GM18907 (cell line): ENCODE results near the gene CDHR5.

Experiments used
- ATAC-seq: cut with Tn5 transposase; IDR thresholded peaks from one replicate; pipeline ENCODE4 v1.9.1; 2021; ENCODE audit warnings: mild to moderate bottlenecking, moderate library complexity; ENCODE audit not compliant: unreplicated experiment

Gene CDHR5

DNA sequence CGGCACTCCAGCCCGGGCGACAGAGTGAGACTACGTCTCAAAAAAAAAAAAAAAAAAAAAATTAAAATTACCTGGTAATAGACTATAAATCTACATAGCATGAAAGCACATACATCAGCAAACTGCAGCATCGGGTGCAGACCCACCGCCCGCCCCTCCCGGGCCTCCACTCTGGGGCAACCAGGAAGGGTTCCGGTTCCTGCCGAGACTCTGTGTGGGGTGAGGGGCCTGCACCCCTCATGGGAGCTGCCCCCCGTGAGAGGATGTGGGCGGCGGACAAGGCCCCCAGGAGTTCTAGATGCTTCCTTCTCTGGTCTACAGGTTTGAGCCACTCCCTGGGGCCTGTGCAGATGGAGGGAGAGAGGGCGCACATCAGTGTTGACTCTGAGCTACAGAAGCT, 21.5 kb upstream of the CDHR5 start:
- ATAC-seq: no peak

DNA sequence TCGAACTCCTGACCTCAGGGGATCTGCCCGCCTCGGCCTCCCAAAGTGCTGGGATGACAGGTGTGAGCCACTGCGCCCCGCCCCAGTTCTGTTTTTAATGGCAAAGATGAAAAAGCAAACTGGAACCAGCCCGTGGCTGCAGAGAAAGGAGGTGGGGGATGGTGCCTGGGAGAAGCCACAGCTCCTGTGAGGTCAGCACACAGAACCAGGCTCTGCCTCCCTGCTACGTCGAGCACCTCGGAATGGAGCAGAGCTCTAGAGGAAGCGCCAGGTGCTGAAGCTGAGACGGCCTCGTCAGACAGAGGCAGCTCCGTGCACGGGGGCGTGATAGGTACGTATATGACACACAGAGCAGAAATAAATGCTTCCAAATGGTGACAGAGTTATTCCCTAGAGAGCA, 20.8 kb upstream of the CDHR5 start:
- no peak for ATAC-seq

DNA sequence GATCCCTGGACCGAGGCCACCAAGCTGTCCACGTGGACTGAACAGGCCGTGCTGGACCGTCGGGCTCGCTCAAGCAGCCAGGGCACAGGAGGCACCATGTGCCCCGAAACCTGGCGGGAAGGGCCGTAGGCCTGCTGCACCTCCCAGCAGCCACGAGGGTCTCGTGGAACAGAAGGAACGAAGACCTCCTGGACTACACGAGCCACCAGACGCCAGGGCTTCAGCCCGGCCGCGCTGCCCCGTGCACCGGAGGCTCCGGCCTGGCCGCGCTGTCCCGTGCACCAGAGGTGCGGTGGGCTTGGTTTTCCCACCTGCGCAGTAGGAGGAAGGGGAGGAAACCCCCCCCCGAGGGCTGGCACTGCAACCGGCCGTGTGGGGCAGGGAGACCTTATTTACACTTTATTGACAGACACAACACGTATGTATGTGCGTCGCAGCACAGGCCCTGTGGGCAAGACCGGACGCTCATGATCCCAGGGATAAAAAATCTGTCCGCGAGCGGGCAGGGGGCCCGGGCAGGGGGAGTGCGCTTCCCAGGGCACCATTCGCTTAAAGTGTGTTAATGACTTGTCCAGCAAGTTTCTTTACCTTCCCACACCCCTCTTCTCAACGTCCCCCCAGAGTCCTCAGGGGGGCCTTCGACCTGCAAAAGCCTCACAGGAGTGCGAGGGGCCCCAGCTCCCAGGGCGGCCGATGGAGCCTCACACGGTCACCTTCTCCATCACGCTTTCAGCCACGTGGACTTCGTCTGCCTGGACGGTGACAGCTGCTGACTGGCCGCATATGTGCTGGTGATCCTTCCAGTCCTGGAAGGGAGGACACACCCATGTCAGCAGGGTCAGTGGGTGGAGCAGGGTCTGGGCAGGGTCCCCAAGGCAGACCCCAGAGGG, 19.3 kb upstream of the CDHR5 start:
- no peak for ATAC-seq

DNA sequence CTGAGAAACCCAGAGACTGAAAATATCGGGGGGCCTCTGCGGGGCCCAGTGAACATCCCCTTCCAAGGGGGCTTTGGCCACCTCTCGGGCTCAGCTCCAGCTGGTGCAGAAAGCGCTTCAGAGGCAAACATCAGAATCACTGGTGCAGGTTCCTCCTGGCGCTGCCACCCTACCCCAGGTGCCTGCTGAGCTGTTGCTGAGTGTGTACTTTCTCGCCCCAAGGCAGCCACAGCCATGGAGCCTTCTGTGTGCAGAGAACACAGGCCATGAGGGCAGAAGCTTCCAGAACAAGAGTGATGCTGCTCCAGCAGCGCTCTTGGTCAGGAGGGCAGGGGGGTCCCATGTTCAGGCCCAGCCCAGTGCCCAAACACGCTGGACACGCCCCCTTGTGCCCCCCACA, 18.6 kb upstream of the CDHR5 start:
- no peak for ATAC-seq

DNA sequence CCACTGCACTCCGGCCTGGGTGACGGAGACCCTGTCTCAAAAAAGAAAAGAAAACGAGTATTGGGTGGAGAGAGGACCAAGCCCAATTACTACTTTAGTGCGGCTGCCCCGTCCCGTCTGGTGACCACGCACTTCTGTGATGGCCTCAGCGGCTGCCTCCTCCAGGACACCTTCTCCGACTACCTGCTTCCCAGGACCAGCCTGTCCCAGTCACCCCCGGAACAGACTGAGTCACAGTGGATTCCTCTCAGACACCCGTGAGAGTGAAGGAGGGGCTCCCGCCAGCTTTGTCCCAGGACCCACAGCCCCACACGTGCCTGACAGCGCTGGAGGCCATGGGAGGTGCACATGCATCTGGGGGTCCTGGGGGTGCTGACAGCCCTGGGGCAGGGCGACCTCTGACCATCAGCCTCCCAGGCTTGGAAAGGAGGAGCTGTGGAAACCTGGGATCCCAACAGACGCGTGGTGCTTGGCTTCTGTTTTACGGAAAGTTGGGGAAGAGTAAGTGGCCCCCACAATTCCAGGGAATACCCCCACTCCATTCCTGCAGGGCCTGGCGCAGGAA, 17.1 kb upstream of the CDHR5 start:
- ATAC-seq: no peak

DNA sequence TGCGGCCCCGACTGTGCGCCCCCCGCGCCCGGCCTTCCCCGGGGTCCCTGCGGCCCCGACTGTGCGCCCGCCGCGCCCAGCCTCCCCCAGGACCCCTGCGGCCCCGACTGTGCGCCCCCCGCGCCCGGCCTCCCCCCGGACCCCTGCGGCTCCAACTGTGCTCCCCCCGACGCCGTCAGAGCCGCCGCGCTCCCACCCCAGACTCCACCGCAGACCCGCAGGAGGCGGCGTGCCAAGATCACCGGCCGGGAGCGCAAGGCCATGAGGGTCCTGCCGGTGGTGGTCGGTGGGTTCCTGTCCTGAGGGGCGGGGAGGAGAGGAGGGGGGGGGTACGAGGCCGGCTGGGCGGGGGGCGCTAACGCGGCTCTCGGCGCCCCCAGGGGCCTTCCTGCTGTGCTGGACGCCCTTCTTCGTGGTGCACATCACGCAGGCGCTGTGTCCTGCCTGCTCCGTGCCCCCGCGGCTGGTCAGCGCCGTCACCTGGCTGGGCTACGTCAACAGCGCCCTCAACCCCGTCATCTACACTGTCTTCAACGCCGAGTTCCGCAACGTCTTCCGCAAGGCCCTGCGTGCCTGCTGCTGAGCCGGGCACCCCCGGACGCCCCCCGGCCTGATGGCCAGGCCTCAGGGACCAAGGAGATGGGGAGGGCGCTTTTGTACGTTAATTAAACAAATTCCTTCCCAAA, 15.4 kb upstream of the CDHR5 start:
- ATAC-seq: no peak

DNA sequence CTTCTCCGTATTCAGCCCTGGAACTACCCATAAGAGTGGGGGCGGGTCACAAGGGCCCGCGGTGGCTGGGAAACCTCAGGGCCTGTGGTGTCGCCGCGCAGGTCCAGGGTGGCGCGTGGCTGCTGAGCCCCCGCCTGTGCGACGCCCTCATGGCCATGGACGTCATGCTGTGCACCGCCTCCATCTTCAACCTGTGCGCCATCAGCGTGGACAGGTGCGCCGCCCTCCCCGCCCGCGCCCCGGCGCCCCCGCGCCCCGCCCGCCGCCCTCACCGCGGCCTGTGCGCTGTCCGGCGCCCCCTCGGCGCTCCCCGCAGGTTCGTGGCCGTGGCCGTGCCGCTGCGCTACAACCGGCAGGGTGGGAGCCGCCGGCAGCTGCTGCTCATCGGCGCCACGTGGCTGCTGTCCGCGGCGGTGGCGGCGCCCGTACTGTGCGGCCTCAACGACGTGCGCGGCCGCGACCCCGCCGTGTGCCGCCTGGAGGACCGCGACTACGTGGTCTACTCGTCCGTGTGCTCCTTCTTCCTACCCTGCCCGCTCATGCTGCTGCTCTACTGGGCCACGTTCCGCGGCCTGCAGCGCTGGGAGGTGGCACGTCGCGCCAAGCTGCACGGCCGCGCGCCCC, 14.7 kb upstream of the CDHR5 start:
- ATAC-seq: no peak

DNA sequence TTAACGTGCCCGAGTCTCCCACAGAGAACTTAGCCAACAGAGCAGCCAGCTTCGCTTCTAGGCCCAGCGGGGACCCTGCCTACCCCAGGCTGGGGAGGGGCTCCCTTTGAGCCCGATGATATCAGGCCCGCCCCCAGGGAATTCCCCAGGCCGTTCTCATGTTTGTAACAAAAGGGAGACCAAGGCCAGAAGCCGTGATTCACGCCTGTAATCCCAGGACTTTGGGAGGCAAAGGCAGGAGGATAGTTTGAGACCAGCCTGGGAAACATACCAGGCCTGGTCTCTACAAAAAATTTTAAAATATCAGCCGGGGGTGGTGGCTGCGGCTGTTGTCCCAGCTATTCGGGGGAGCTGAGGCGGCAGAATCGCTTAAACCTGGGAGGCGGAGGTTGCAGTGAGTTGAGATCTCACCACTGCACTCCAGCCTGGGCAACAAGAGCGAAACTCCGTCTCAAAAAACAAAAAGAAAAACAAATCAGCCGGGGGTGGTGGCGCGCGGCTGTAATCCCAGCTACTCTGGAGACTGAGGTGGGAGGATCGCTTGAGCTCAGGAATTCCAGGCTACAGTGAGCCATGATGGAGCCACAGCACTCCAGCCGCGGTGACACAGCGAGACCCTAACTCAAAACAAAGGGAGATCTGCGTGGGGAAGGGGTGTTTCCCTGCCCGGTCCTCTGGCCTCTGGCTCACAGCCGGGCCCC, 14.0 kb upstream of the CDHR5 start:
- ATAC-seq: no peak

DNA sequence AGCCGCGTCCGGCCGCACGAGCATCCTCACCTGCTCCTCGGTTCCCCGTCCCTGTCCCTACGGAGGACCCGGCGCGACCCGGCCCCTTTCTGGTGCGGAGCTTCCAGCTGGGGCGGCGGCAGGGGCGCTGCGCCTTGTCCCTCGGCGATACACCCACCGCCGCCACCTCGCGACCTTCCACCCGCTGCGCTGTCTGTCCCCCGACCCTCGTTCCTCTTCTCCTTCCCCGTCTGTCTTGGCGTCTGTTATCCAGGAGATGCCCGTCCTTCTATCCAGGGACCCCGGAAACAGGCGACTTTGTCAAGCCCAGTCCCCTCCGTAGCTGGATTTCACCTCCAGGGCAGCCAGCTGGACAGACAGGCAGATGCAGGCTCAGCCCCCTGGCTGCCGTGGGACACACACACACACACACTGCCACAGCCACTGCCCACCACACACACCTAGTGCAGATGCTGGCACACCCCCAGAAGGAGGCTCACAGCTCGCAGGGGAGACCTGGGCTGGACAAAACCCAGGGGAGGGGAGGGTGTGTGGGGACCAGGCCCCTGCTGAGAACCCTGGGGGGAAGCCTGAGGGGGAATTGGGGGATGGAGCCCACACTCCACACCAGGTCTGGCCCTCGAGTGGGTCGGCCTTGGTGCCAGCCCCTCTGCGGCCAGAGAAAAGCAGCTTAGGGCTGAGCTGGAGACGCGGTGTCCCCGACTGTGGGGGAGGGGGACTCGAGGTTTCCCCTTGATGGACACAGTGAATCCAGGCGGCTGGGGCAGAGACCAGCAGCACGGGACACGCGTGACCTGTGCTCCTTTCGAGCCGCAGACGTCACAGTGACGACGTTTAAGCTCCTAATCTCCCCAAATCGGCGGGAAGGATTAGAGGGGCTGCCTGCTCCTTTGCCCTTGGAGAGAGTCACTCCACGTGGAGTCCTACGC, 13.1 kb upstream of the CDHR5 start:
- ATAC-seq: no peak

DNA sequence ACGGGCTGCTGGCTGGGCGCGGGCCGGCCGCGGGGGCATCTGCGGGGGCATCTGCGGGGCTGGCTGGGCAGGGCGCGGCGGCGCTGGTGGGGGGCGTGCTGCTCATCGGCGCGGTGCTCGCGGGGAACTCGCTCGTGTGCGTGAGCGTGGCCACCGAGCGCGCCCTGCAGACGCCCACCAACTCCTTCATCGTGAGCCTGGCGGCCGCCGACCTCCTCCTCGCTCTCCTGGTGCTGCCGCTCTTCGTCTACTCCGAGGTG, 12.5 kb upstream of the CDHR5 start:
- no peak for ATAC-seq

DNA sequence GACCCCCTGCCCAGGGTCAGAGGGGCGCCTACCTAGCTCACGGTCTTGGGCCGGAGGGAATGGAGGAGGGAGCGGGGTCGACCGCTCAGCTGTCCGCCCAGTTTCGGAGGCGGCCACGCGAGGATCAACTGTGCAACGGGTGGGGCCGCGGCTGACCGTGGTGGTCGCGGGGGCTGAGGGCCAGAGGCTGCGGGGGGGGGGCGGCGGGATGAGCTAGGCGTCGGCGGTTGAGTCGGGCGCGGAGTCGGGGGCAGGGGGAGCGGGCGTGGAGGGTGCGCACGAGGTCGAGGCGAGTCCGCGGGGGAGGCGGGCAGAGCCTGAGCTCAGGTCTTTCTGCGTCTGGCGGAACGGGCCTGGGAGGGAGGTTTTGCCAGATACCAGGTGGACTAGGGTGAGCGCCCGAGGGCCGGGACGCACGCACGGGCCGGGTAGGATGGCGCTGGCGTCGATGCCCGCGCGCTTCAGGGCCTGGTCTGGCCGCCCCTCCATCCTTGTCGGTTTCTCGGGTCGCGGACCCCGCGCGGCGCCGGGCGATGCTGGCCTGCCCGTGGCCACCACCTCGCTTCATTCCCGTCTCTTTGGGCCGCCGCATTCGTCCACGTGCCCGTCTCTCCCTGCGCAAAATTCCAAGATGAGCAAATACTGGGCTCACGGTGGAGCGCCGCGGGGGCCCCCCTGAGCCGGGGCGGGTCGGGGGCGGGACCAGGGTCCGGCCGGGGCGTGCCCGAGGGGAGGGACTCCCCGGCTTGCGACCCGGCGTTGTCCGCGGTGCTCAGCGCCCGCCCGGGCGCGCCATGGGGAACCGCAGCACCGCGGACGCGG, 12.0 kb upstream of the CDHR5 start, which contains the start of gene DRD4:
DRD4 (plus strand) TSS at position 759 of the 822 bp plus-strand sequence; CDS start at position 795, 36 bp downstream.
- ATAC-seq: no peak

DNA sequence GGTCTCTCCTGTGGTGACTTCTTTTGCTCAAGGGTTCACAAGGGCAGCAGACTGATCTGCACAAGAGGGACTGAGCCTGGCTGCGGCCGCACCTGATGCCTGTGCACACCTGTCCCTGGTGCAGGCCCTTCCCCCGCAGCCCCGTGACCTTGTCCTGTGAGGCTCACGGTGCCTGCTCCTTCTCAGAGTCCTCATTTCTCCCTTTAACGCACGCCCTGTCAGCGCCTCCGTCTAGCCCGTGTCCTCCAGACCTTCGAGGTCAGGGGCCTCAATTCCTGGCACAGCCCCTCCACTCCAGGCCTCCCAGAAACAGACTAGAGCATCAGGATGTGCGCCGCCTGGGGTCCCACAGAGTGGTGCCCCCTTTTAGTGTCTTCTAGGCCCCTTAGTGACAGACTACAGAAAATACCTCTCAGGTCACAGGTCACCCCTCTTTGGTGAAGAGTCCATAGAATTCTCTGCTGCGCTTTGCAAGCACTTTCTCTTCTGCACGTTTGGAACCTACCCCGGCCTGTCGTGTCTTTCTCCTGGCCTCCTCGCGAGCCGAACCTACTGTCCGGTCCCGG, 11.3 kb upstream of the CDHR5 start:
- ATAC-seq: no peak

DNA sequence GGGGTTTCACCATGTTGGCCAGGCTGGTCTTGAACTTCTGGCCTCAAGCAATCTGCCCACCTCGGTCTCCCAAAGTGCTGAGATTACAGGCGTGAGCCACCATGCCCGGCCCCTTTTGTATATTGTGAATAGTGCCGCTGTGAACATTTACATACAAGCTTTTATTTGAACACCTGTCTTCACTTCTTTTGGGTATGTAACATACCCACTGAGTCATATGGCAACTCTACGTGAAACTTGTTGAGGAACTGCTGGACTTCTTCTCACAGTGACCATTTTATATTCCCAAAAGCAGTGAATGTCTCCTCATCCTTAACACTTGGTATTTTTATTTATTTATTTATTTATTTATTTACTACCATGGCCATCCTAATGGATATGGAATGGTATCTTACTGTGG, 6.1 kb upstream of the CDHR5 start:
- no peak for ATAC-seq

DNA sequence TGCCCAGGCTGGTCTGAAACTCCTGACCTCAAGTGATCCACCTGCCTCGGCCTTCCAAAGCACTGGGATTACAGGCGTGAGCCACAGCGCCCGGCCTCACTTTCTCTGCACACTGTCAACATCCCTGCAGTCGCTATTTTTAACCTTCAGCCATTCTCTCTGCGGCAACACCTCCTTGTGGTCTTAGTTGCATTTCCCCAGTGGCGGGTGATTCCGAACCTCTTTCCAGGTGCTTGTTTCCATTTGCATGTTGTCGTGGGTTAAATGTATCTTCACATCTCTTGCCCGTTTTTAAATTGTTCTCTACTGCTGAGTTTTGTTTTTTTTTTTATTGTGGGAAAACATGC, 4.5 kb upstream of the CDHR5 start:
- ATAC-seq: no peak

DNA sequence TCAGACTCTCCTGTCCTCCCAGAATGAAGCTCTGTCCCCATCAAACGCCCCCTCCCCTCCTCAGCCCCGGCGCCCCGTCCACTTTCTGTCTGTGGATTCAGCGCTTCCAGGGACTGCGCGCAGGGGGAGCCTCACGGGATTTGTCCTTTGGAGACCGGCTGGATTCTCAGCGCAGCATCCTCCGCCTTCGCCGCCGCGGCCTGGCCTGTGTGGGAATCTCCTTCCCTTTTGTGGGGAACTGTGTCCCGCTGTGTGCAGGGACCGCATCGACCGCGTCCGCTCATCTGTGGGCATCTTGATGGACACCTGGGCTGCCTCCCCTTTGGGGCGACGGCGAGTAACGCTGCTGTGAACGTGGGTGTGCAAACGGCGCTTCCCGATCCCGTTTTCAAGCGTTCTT, 3.3 kb upstream of the CDHR5 start:
- no peak for ATAC-seq

DNA sequence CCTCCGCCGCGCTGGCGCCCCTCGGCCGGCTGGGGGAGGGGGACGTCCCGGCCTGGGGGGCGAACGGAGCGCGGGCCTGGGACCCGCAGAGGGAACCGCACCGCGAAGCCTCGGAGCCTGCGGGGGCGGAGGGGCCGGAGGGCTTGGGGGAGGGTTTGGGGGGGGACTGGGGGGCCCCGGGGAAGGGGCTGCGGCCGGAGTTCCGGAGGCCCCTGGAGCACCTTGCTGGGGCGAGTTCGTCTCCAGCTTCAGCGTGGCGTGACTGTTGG, 2.5 kb upstream of the CDHR5 start:
- no peak for ATAC-seq

DNA sequence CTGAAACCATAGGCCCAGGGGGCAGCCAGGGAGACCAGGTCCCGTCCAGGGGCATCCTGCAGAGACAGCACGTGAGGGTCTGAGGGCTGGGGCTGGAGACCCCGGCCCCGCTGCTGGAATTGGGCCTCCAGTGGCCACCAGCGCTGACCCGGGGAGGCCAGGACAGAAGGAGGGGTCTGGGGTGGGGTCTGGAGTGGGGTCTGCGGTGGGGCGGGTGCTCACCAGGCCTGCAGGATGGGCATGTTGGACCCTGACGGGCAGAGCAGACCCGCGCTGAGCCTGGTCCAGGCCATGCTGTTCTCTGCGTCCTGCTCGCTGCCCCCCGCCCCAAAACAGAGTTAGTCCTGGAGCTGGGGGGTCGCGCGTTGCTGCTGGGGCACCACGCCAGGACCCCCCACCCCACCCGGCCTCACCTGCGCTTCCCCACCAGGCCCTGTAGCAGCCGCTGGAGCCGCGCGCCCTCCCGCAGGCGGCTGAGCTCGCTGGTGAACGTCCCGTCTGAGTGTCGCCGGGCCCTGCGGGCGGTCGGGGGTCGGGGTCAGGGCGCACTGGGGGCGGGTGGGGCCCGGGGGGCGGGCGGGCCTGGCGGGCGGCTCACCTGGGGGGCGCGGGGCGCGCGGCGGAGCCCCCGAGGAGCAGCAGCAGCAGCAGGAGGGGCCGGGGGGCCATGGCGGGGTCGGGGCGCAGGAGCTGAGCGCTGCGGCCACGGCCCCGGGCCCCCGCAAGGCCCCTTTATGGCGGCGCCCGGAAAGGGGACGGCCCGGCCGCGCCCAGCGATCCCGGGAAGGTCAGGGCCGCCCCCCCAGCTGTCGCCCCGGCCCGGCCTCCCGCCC, 1.9 kb upstream of the CDHR5 start, which contains the start of gene SCT:
SCT (minus strand) TSS at position 707 of the 833 bp plus-strand sequence; CDS start at position 669, 38 bp downstream.
- no peak for ATAC-seq

DNA sequence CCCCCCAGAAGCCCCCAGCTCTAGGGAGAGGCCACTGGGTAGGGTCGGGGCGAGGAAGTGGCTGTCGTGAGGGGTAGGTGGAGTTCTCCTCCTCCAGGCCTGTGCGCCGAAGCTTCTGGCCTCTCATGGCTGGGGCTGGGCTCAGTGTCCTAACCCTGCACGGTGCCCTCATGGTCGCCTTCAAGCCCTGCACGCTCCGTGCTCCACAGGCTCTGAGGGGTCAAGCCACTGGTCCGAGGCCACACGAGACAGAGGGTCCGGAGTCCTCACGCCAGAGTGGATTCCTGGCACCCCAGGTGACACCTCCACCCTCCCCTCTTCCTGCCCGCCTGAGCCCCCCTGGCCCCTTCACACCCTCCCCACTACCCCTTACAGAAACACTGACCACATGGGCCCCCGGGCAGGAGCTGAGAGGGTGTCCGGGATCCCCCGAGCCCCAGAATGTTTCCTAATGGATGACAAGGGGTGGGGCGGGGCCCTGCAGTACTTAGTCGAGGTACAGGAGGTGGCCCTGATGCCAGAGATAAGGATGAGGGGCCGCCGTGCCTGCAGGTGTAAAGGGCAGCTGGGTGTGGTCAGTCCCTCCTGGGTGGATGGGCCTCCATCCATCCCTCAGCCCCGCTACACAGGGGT, 997 bp upstream of the CDHR5 start:
- no peak for ATAC-seq
